ENCODE results near the gene CD44. TPM values are rescaled to one million over a fixed set of nuclear protein-coding genes. Genes with fewer than 3 reads are reported as not detected.

Gene CD44
- polyA plus RNA-seq, 1 of the 3 experiments (the other 2 are of a cell fraction): 457 TPM

DNA sequence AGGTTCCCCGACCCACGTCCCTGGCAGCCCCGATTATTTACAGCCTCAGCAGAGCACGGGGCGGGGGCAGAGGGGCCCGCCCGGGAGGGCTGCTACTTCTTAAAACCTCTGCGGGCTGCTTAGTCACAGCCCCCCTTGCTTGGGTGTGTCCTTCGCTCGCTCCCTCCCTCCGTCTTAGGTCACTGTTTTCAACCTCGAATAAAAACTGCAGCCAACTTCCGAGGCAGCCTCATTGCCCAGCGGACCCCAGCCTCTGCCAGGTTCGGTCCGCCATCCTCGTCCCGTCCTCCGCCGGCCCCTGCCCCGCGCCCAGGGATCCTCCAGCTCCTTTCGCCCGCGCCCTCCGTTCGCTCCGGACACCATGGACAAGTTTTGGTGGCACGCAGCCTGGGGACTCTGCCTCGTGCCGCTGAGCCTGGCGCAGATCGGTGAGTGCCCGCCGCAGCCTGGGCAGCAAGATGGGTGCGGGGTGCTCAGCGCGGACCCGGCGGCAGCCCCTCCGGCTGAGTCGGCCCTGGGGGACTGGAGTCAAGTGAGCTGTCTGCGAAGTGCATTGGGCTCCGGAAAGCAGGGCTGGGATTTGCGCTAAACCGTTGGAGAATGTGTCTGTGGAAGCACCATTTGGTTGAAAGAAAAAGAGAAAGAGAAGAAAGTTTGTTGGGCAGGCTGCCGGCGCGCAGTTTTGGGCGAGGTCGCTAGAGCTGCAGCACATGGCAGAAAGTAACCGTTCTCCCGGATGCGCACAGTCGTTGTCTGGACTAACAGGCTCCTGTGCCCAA lies at the start of gene CD44 (continued):
- TF ChIP-seq, protein P1, sequence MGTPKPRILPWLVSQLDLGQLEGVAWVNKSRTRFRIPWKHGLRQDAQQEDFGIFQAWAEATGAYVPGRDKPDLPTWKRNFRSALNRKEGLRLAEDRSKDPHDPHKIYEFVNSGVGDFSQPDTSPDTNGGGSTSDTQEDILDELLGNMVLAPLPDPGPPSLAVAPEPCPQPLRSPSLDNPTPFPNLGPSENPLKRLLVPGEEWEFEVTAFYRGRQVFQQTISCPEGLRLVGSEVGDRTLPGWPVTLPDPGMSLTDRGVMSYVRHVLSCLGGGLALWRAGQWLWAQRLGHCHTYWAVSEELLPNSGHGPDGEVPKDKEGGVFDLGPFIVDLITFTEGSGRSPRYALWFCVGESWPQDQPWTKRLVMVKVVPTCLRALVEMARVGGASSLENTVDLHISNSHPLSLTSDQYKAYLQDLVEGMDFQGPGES (IDR thresholded peaks at IDR 0.05; ENCODE audit: low read depth, low read length): no peak
- TF ChIP-seq SIN3A (IDR thresholded peaks at IDR 0.05; ENCODE audit: borderline replicate concordance, low read depth, low read length): 0 out of 2 replicates have a peak, but pooled peaks have one; percentile 9
- TF ChIP-seq, protein P2, sequence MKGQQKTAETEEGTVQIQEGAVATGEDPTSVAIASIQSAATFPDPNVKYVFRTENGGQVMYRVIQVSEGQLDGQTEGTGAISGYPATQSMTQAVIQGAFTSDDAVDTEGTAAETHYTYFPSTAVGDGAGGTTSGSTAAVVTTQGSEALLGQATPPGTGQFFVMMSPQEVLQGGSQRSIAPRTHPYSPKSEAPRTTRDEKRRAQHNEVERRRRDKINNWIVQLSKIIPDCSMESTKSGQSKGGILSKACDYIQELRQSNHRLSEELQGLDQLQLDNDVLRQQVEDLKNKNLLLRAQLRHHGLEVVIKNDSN (IDR thresholded peaks at IDR 0.05; ENCODE audit: borderline replicate concordance, low read depth): no peak
- TF ChIP-seq TCF12 (IDR thresholded peaks at IDR 0.05): peak; percentile 54
- TF ChIP-seq, protein P3, sequence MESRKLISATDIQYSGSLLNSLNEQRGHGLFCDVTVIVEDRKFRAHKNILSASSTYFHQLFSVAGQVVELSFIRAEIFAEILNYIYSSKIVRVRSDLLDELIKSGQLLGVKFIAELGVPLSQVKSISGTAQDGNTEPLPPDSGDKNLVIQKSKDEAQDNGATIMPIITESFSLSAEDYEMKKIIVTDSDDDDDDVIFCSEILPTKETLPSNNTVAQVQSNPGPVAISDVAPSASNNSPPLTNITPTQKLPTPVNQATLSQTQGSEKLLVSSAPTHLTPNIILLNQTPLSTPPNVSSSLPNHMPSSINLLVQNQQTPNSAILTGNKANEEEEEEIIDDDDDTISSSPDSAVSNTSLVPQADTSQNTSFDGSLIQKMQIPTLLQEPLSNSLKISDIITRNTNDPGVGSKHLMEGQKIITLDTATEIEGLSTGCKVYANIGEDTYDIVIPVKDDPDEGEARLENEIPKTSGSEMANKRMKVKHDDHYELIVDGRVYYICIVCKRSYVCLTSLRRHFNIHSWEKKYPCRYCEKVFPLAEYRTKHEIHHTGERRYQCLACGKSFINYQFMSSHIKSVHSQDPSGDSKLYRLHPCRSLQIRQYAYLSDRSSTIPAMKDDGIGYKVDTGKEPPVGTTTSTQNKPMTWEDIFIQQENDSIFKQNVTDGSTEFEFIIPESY (IDR thresholded peaks at IDR 0.05; ENCODE audit: borderline replicate concordance, low read depth): no peak
- 0 out of 2 replicates have a peak, but pooled peaks have one; percentile 27 for TF ChIP-seq ELF1 (IDR thresholded peaks at IDR 0.05)
- TF ChIP-seq RCOR1 (IDR thresholded peaks at IDR 0.05; ENCODE audit: low read length): no peak
- TF ChIP-seq EP300 (IDR thresholded peaks at IDR 0.05; ENCODE audit: borderline replicate concordance in 1 of 2, low read depth in 1 of 2, low read length in 1 of 2): peak in 1 of 2 experiments; percentile 28; a peak in 1 of 4 replicates
- TF ChIP-seq JUND (IDR thresholded peaks at IDR 0.05): no peak
- TF ChIP-seq CHD2 (IDR thresholded peaks at IDR 0.05; ENCODE audit: low read length, partially characterized antibody): no peak

DNA sequence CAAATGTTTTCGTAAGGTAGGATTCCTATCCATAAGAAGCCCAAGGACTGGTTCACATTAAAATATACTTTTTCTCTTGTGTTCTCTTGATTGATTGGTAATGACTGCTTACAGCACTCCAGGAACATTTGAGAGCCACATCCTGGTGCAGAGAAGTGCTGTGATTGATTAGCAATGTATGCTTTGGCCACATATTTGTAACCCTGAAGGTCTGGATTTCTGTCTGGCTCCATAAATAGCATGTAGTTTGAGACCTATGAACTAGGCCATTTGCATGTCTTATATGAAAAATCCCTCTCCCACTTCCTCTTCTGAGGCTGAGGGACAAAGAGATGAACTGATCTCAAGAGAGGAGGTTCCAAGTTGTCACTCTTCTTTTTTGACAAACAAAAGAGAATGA lies 49.3 kb upstream of the CD44 start:
- ChIA-PET POLR2A (no interaction called here), CTCF (interaction anchor here (1.0 kb wide), 1 partner anchor 26 kb away, joined by 3 read pairs; no protein-coding TSS in a partner anchor)
- no peaks in the 10 kb centered on the region for H3K79me2 ChIP-seq (ENCODE audit: insufficient read depth)
- no peak overlapping the region for H3K4me3 ChIP-seq (ENCODE audit: low read depth in 2 of 2, low read length in 1 of 2)
- H3K36me3 ChIP-seq (replicated peaks in 1 of 2; ENCODE audit: control insufficient read depth in 1 of 2, insufficient read depth in 2 of 2, low read length in 1 of 2): no peaks in the 10 kb centered on the region
- no peak overlapping the region for H3K9ac ChIP-seq
- no peak for DNase-seq
- H3K27me3 ChIP-seq (ENCODE audit: insufficient read depth): no peaks in the 10 kb centered on the region
- H2AFZ ChIP-seq (ENCODE audit: low read depth): no peak overlapping the region
- WGBS (ENCODE audit: low lambda C conversion rate): 85% methylated on average over 1 of the region's 1 CpG
- H3K9me2 ChIP-seq: no peaks in the 10 kb centered on the region
- H3K27ac ChIP-seq (ENCODE audit: low read depth in 2 of 2, low read length in 1 of 2): no peak overlapping the region
- H3K9me3 ChIP-seq: no peaks in the 10 kb centered on the region
- H3F3A ChIP-seq (replicated peaks; ENCODE audit: insufficient read depth): no peaks in the 10 kb centered on the region
- H3K4me1 ChIP-seq (ENCODE audit: control insufficient read depth in 1 of 2, insufficient read depth in 2 of 2, low read depth in 1 of 2, low read length in 1 of 2): no peaks in the 10 kb centered on the region
- no peak overlapping the region for H3K4me2 ChIP-seq
- H4K20me1 ChIP-seq (ENCODE audit: insufficient read depth): no peaks in the 10 kb centered on the region
- TF ChIP-seq RXRA (IDR thresholded peaks at IDR 0.05; ENCODE audit: borderline replicate concordance, low read depth) (no peak), ELF1 (IDR thresholded peaks at IDR 0.05) (no peak), MXI1 (IDR thresholded peaks at IDR 0.05; ENCODE audit: low read depth, low read length) (no peak), FOSL2 (IDR thresholded peaks at IDR 0.05; ENCODE audit: borderline replicate concordance, low read depth) (no peak), FOXJ3 (CRISPR knock-in tag; IDR thresholded peaks at IDR 0.05) (no peak), JUND (IDR thresholded peaks at IDR 0.05) (no peak), RFX5 (IDR thresholded peaks at IDR 0.05; ENCODE audit: low read length) (no peak)
- TF ChIP-seq, protein P1 (IDR thresholded peaks at IDR 0.05; ENCODE audit: low read depth, low read length): no peak
- TF ChIP-seq, protein P3 (IDR thresholded peaks at IDR 0.05; ENCODE audit: borderline replicate concordance, low read depth): no peak
- TF ChIP-seq, protein P4, sequence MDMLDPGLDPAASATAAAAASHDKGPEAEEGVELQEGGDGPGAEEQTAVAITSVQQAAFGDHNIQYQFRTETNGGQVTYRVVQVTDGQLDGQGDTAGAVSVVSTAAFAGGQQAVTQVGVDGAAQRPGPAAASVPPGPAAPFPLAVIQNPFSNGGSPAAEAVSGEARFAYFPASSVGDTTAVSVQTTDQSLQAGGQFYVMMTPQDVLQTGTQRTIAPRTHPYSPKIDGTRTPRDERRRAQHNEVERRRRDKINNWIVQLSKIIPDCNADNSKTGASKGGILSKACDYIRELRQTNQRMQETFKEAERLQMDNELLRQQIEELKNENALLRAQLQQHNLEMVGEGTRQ (IDR thresholded peaks at IDR 0.05; ENCODE audit: borderline replicate concordance, low read depth, low read length): no peak
- TF ChIP-seq, protein P5, sequence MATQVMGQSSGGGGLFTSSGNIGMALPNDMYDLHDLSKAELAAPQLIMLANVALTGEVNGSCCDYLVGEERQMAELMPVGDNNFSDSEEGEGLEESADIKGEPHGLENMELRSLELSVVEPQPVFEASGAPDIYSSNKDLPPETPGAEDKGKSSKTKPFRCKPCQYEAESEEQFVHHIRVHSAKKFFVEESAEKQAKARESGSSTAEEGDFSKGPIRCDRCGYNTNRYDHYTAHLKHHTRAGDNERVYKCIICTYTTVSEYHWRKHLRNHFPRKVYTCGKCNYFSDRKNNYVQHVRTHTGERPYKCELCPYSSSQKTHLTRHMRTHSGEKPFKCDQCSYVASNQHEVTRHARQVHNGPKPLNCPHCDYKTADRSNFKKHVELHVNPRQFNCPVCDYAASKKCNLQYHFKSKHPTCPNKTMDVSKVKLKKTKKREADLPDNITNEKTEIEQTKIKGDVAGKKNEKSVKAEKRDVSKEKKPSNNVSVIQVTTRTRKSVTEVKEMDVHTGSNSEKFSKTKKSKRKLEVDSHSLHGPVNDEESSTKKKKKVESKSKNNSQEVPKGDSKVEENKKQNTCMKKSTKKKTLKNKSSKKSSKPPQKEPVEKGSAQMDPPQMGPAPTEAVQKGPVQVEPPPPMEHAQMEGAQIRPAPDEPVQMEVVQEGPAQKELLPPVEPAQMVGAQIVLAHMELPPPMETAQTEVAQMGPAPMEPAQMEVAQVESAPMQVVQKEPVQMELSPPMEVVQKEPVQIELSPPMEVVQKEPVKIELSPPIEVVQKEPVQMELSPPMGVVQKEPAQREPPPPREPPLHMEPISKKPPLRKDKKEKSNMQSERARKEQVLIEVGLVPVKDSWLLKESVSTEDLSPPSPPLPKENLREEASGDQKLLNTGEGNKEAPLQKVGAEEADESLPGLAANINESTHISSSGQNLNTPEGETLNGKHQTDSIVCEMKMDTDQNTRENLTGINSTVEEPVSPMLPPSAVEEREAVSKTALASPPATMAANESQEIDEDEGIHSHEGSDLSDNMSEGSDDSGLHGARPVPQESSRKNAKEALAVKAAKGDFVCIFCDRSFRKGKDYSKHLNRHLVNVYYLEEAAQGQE (IDR thresholded peaks at IDR 0.05; ENCODE audit: low read depth, low read length): no peak
